Osteocyte (in vitro differentiated cells): ENCODE results near the gene HS3ST2. TPM values are rescaled to one million over a fixed set of nuclear protein-coding genes. Genes with fewer than 3 reads are reported as not detected.

Source experiments
- DNase-seq: peaks from one replicate; pipeline ENCODE4 v3.0.0; 2021; ENCODE audit warnings: mixed read lengths; ENCODE audit not compliant: unreplicated experiment; ENCODE audit errors: extremely low spot score
- H3K27ac Mint-ChIP-seq: one replicate; pipeline ENCODE4 v1.8.0; 2021; ENCODE audit warnings: mild to moderate bottlenecking, mixed read lengths; ENCODE audit not compliant: unreplicated experiment
- H3K27me3 Mint-ChIP-seq: one replicate; pipeline ENCODE4 v1.8.0; 2021; ENCODE audit warnings: mixed read lengths; ENCODE audit not compliant: unreplicated experiment
- H3K36me3 Mint-ChIP-seq: one replicate; pipeline ENCODE4 v1.8.0; 2021; ENCODE audit warnings: mixed read lengths; ENCODE audit not compliant: unreplicated experiment
- H3K4me1 Mint-ChIP-seq: one replicate; pipeline ENCODE4 v1.8.0; 2021; ENCODE audit warnings: mixed read lengths; ENCODE audit not compliant: unreplicated experiment
- H3K4me3 Mint-ChIP-seq: one replicate; pipeline ENCODE4 v1.8.0; 2021; ENCODE audit warnings: mild to moderate bottlenecking, moderate library complexity, mixed read lengths; ENCODE audit not compliant: unreplicated experiment
- H3K9me3 Mint-ChIP-seq: one replicate; pipeline ENCODE4 v1.8.0; 2021; ENCODE audit warnings: mixed read lengths; ENCODE audit not compliant: unreplicated experiment
- total RNA-seq: library from RNA; stranded (reverse); gene quantifications from 2 replicates; pipeline ENCODE4 v1.2.1, GENCODE V29; 2021
- TF ChIP-seq, protein P1 (sequence below): fragments of 200-600 bp; sonication (generic); IDR thresholded peaks from 2 replicates; pipeline ENCODE4 v1.5.0; 2021; ENCODE audit warnings: antibody characterized with exemption, mild to moderate bottlenecking, moderate library complexity

The HS3ST2 gene
- total RNA-seq, 1 donor from 2014 or later, result not detected

DNA sequence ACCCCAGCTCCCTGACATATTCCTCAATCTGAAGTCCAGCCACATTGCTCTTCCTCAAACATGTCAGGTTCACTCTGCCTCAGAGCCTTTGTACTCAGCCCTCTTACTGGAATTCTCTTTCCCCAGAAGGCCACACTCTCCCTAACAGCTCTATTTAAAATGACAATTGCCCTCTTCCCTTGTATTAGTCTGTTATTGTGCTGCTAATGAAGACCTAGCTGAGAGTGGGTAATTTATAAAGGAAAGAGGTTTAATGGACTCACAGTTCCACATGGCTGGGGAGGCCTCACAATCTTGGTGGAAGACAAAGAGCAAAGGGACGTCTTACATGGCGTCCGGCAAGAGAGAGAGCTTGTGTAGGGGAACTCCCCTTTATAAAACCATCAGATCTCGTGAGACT is 46.0 kb downstream of the HS3ST2 start:
- no peaks in the 10 kb centered on the region for H3K36me3 Mint-ChIP-seq
- TF ChIP-seq, protein P1, sequence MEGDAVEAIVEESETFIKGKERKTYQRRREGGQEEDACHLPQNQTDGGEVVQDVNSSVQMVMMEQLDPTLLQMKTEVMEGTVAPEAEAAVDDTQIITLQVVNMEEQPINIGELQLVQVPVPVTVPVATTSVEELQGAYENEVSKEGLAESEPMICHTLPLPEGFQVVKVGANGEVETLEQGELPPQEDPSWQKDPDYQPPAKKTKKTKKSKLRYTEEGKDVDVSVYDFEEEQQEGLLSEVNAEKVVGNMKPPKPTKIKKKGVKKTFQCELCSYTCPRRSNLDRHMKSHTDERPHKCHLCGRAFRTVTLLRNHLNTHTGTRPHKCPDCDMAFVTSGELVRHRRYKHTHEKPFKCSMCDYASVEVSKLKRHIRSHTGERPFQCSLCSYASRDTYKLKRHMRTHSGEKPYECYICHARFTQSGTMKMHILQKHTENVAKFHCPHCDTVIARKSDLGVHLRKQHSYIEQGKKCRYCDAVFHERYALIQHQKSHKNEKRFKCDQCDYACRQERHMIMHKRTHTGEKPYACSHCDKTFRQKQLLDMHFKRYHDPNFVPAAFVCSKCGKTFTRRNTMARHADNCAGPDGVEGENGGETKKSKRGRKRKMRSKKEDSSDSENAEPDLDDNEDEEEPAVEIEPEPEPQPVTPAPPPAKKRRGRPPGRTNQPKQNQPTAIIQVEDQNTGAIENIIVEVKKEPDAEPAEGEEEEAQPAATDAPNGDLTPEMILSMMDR, result no peak

GRCh38 chr16:22861580-22861979 is 47.6 kb downstream of the HS3ST2 start:
- Mint-ChIP-seq H3K27ac (no peak overlapping the region), H3K27me3 (no peaks in the 10 kb centered on the region), H3K36me3 (no peaks in the 10 kb centered on the region), H3K9me3 (no peaks in the 10 kb centered on the region), H3K4me3 (no peak overlapping the region), H3K4me1 (no peaks in the 10 kb centered on the region)
- TF ChIP-seq, protein P1, result no peak
- DNase-seq, result no peak

More for the DNA sequence above, 46.0 kb downstream of the HS3ST2 start:
- H3K4me3 Mint-ChIP-seq, result no peak overlapping the region
- H3K27ac Mint-ChIP-seq, result no peak overlapping the region
- no peak for DNase-seq
- H3K27me3 Mint-ChIP-seq, result no peaks in the 10 kb centered on the region
- H3K9me3 Mint-ChIP-seq, result no peaks in the 10 kb centered on the region
- H3K4me1 Mint-ChIP-seq, result no peaks in the 10 kb centered on the region

- no peaks in the 10 kb centered on the region for H3K27me3 Mint-ChIP-seq
- H3K9me3 Mint-ChIP-seq, result no peaks in the 10 kb centered on the region
- no peak overlapping the region for H3K27ac Mint-ChIP-seq
- no peaks in the 10 kb centered on the region for H3K36me3 Mint-ChIP-seq
- TF ChIP-seq, protein P1, result no peak
- DNase-seq, result no peak
- no peaks in the 10 kb centered on the region for H3K4me1 Mint-ChIP-seq
- no peak overlapping the region for H3K4me3 Mint-ChIP-seq
These were observed 48.1 kb downstream of the HS3ST2 start for GRCh38 chr16:22862046-22862445.

DNA sequence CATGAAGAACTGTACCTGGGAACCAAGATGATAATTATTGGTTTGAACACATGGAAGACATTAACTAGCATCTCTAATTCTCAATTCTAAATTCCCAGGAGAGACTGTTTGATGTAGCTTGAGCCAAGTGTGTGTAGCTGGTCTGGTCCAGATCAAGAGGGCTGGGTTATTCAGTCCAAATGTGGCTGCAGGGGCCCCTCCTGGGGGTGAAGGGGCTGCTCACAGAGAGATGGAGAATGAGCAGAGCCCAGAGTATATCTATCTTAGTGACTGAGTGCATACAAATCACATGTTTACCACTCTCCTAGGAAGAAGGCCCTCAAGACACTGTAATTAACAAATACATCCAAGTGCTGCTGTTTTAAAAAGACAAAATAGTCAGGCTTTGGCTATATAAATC is 50.4 kb downstream of the HS3ST2 start:
- DNase-seq, result no peak
- Mint-ChIP-seq H3K4me3 (no peak overlapping the region), H3K27me3 (no peaks in the 10 kb centered on the region), H3K36me3 (no peaks in the 10 kb centered on the region), H3K9me3 (no peaks in the 10 kb centered on the region), H3K4me1 (no peaks in the 10 kb centered on the region), H3K27ac (no peak overlapping the region)
- TF ChIP-seq, protein P1, result no peak

DNA sequence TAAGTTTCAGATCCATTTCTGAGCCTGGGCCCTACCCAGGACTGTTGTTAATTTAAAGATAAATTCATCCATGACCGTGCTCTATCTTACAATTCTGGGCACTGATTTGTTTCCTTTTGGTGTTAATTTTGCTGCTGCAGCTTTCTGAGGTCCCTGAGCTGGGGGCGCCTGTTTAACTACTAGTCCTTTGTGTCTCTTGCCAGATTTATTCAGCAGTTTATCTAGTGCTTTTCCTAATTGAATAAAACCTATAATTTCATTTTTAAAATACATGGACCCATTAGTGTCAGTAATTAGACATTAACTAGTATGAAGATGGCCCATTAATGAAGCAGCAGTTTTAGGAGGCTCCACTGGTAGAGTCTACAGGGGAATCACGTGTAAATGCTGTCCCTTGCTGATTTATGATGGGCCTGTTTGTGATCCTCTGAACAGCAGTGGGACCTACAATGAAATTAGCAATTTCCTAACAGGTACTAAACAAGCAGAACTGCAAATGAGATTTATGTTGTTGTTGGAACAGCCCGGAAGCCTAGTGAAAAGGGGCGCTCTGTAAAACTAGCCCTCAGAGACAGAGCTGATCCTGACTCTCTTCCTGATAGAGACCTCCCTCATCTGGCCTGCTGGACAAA is 54.7 kb downstream of the HS3ST2 start:
- no peaks in the 10 kb centered on the region for H3K36me3 Mint-ChIP-seq
- TF ChIP-seq, protein P1, result no peak

More for the DNA sequence above, 54.7 kb downstream of the HS3ST2 start:
- no peak overlapping the region for H3K27ac Mint-ChIP-seq
- H3K27me3 Mint-ChIP-seq, result no peaks in the 10 kb centered on the region
- H3K4me1 Mint-ChIP-seq, result no peaks in the 10 kb centered on the region
- no peak overlapping the region for H3K4me3 Mint-ChIP-seq
- H3K9me3 Mint-ChIP-seq, result no peaks in the 10 kb centered on the region
- DNase-seq, result no peak
